Activated naive CD4-positive, alpha-beta T cell treated with anti-CD3 and anti-CD28 coated beads, Interleukin-2, amount 50 U/mL, for 72 hours (primary cell): Measurements from ENCODE around the gene PITPNM3. TPM values are rescaled to one million over a fixed set of nuclear protein-coding genes. Genes with fewer than 3 reads are reported as not detected.

ENCODE experiments used
- ATAC-seq, 2 donors: fragments of 150-1000 bp; cut with Tn5 transposase; 2 replicates each; pipeline ENCODE4 v1.10.0; 2021; ENCODE audit warnings: mild to moderate bottlenecking in 2 of 2, moderate library complexity in 2 of 2
- DNase-seq, 2 donors: peaks; one replicate each; pipeline ENCODE4 v3.0.0; 2021 to 2022; ENCODE audit warnings: low spot score in 2 of 2
- H3K27ac Mint-ChIP-seq, 2 donors: one replicate each; pipeline ENCODE4 v1.8.0; 2022; ENCODE audit warnings: mild to moderate bottlenecking in 2 of 2, mixed read lengths in 2 of 2
- H3K36me3 Mint-ChIP-seq, 2 donors: one replicate each; pipeline ENCODE4 v1.8.0; 2022; ENCODE audit warnings: mixed read lengths in 2 of 2
- H3K9me3 Mint-ChIP-seq, 2 donors: one replicate each; pipeline ENCODE4 v1.8.0; 2022; ENCODE audit warnings: mixed read lengths in 2 of 2
- total RNA-seq, 2 donors: library from RNA; stranded (reverse); gene quantifications; one replicate each; pipeline ENCODE4 v1.2.3, GENCODE V29; 2022

The PITPNM3 gene
- total RNA-seq, 2 donors from 2014 or later: 0.87 to 1.2 TPM

- H3K27ac Mint-ChIP-seq: no peak overlapping the region
- H3K9me3 Mint-ChIP-seq: no peaks in the 10 kb centered on the region
- ATAC-seq (no peak), DNase-seq (no peak)
- no peaks in the 10 kb centered on the region for H3K36me3 Mint-ChIP-seq
Observed at GRCh38 chr17:6502871-6503509, 53.4 kb downstream of the PITPNM3 start.

DNA sequence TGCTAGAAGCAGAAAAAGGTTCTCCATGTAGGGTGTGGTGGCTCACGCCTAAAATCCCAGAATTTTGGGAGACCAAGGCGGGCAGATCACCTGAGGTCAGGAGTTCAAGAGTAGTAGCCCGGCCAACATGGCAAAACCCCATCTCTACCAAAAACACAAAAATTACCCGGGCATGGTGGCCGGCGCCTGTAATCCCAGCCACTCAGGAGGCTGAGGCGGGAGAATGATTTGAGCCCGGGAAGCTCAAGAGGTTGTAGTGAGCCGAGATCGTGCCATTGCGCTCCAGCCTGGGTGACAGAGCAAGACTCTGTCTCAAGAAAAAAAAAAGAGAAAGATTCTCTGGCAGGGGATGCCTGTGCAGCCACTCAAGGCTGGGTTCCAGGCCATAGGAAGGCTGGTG lies 54.2 kb downstream of the PITPNM3 start:
- Mint-ChIP-seq H3K9me3 (no peaks in the 10 kb centered on the region), H3K36me3 (no peaks in the 10 kb centered on the region), H3K27ac (no peak overlapping the region)
- ATAC-seq (no peak), DNase-seq (no peak)

GRCh38 chr17:6501359-6501758 lies 55.0 kb downstream of the PITPNM3 start:
- no peaks in the 10 kb centered on the region for H3K9me3 Mint-ChIP-seq
- ATAC-seq (no peak), DNase-seq (no peak)
- no peak overlapping the region for H3K27ac Mint-ChIP-seq
- H3K36me3 Mint-ChIP-seq: no peaks in the 10 kb centered on the region

GRCh38 chr17:6498901-6499540 lies 57.3 kb downstream of the PITPNM3 start:
- H3K36me3 Mint-ChIP-seq: no peaks in the 10 kb centered on the region
- ATAC-seq: no peak
- DNase-seq: no peak
- H3K27ac Mint-ChIP-seq: no peak overlapping the region
- no peaks in the 10 kb centered on the region for H3K9me3 Mint-ChIP-seq

DNA sequence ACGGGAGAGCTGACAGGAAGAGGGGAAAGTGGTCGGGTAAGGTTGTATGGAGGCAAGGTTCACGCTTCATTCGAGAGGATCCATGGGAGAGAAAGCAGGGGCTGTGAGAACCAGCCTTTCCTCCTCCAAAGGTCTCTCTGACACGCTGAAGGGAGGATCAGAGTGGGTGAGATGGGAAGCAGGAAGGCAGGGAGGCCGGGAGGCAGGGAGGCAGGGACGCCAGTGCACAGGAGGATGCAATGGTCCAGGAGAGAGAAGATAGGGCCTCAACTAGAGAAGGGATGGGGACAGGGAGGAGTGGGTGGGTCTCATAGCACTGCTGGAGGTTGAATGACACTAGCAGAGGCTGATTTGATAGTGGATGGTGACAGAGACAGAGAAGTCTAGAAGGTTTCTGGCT lies 58.0 kb downstream of the PITPNM3 start:
- DNase-seq (no peak), ATAC-seq (no peak)
- Mint-ChIP-seq H3K27ac (no peak overlapping the region), H3K9me3 (no peaks in the 10 kb centered on the region), H3K36me3 (no peaks in the 10 kb centered on the region)

DNA sequence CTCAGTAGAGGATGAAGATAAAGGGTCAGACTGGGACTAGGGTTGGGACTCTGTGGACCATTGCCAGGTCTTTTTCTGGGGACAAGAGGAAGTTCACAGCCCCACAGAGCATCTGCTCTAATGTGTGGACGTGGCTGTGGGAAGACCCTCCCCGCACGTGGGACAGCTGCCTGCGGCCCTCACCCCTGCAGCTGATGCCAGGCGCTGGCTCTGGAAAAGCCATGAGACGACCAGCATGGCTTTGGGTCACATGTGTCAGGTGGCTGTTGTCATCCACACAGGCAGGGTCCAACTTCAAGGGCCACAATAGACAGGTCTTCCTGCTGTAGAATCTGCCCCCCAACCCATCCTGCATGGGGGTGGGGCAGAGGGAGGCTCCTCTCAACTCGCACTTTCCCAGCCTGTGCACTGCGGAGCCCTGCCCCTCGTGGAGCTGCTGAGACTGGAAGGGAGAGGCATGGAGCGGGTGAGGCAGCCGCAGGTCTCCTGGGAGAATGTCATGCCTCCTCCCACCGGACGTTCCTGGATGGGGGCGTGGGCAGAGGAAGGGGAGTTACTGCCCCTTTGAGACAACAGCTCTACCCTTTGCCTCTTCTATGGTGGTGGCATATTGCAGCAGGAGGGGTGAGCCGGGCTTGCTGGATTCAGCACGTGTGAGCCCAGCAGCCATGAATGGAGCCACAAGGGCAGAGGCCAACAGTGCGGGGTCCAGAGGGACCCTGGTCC lies 58.7 kb downstream of the PITPNM3 start:
- no peak for DNase-seq
- no peak for ATAC-seq
- no peaks in the 10 kb centered on the region for H3K9me3 Mint-ChIP-seq
- no peak overlapping the region for H3K27ac Mint-ChIP-seq
- H3K36me3 Mint-ChIP-seq: no peaks in the 10 kb centered on the region

- peak overlapping the region; percentile 16 to 46 for H3K27ac Mint-ChIP-seq
- DNase-seq (no peak), ATAC-seq (no peak)
- no peaks in the 10 kb centered on the region for H3K9me3 Mint-ChIP-seq
- H3K36me3 Mint-ChIP-seq: no peaks in the 10 kb centered on the region
Observed at GRCh38 chr17:6496640-6497441, 59.5 kb downstream of the PITPNM3 start.

DNA sequence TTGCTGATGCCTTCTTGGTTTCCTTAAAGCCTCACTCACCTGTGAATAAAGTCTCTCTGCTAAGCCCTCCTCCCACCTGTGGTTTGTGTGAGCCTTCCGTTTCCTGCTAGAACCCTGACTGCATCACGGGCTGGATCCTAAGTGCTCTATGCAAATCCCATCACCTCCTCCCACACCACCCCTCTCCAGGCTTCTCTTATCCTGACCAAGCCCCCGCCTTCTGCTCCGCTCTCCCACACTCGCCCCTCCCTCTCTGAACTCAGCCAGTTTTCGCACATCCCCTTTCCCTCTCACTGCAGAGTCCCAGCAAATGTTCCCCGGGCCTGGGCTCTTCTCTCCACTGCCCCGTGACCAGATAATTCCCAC lies 60.3 kb downstream of the PITPNM3 start:
- Mint-ChIP-seq H3K9me3 (no peaks in the 10 kb centered on the region), H3K27ac (peak overlapping the region in 1 of 2 donors; percentile 16), H3K36me3 (no peaks in the 10 kb centered on the region)
- DNase-seq: no peak
- ATAC-seq: peak; percentile 63 to 76

GRCh38 chr17:6495450-6496115 lies 60.8 kb downstream of the PITPNM3 start:
- no peaks in the 10 kb centered on the region for H3K9me3 Mint-ChIP-seq
- no peak for DNase-seq
- H3K36me3 Mint-ChIP-seq: no peaks in the 10 kb centered on the region
- peak in 1 of 2 donors; percentile 24 for ATAC-seq
- no peak overlapping the region for H3K27ac Mint-ChIP-seq

GRCh38 chr17:6494239-6494941 lies 62.0 kb downstream of the PITPNM3 start:
- H3K9me3 Mint-ChIP-seq: no peaks in the 10 kb centered on the region
- DNase-seq (peak in 1 of 2 donors; percentile 37), ATAC-seq (no peak)
- no peaks in the 10 kb centered on the region for H3K36me3 Mint-ChIP-seq
- no peak overlapping the region for H3K27ac Mint-ChIP-seq

DNA sequence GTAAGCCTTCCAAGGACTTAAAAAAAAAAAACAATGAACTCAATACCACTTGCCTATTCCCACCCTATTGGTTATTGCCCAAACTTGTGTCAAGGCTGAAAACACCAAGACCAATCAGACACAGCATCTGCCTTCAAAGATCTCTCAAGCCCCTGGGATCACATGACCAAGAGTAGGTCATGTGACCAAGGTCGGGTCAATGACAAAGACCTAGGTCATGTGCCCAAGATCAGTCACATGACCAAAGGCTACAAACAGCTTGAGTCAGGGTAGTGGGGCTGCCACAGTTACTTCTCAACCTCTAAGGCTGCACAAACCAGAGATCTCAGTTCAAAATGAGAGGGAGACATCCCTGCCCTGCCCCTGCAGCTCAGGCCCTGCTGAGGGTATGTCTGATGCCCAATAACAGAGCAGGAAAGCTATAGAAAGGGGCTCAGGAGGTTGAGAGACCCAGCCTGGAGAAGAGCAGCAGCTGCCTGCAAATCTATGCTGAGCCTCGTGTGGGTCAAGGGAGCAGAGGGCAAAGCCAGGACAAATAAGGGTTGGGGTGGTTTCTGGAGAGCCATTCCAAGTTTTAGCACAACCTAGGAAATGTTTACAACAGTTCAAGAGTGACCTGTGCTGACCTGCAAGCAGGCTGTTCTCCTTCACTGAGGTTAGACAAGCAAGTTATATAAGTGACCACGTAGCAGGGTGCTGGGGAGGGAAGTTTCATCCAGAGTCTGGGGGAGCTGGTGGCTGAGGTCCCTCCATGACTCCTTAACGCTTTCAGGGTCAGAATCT lies 63.3 kb downstream of the PITPNM3 start:
- ATAC-seq: no peak
- peak overlapping the region in 1 of 2 donors; percentile 72 for H3K27ac Mint-ChIP-seq
- peak in 1 of 2 donors; percentile 28 for DNase-seq
- H3K36me3 Mint-ChIP-seq: no peaks in the 10 kb centered on the region
- no peaks in the 10 kb centered on the region for H3K9me3 Mint-ChIP-seq

GRCh38 chr17:6491071-6491700 lies 65.2 kb downstream of the PITPNM3 start:
- H3K36me3 Mint-ChIP-seq: no peaks in the 10 kb centered on the region
- no peak overlapping the region for H3K27ac Mint-ChIP-seq
- no peaks in the 10 kb centered on the region for H3K9me3 Mint-ChIP-seq
- no peak for ATAC-seq
- DNase-seq: no peak

GRCh38 chr17:6489016-6489550 lies 67.3 kb downstream of the PITPNM3 start:
- no peak for ATAC-seq
- no peaks in the 10 kb centered on the region for H3K36me3 Mint-ChIP-seq
- DNase-seq: no peak
- no peak overlapping the region for H3K27ac Mint-ChIP-seq
- no peaks in the 10 kb centered on the region for H3K9me3 Mint-ChIP-seq

DNA sequence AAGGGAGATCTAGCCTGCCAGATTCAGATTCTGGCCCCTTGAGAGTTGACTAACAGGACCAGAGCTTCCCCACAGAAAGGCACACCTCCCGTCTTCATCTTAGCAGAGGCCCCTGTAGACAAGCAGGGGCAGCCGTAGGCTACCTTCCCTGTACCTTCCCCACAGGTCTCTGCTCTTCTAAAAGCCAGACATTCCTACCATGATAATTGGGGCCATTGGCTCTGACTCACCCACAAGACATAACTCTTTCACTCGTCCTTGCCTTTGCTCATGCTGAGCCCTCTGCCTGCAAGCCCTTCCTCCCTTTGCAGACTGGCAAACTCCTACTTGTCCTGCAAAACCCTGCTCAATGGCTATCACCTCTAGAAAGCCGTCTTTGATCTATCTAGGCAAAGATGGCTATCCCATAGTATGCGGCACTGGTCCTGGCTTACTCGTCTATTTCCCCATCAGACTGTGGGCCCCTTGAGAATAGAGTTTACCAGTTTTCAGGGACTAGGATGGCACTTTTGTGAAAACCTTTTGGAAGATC lies 68.3 kb downstream of the PITPNM3 start:
- ATAC-seq: no peak

More for the DNA sequence above, 68.3 kb downstream of the PITPNM3 start:
- Mint-ChIP-seq H3K27ac (no peak overlapping the region), H3K9me3 (no peaks in the 10 kb centered on the region), H3K36me3 (no peaks in the 10 kb centered on the region)
- no peak for DNase-seq
